H1 (cell line): Measurements from ENCODE around the gene MGAT2.

Experiments
- BRCA1 ChIP-seq: IDR thresholded peaks from 2 replicates; pipeline ENCODE4 v1.6.1; 2012; ENCODE audit warnings: low read depth, low read length, improper control_type of control experiment
- EZH2 ChIP-seq: fragments of 200-600 bp; sonication (generic); IDR thresholded peaks from 2 replicates; pipeline ENCODE4 v1.7.1; 2012; ENCODE audit warnings: low read depth, mild to moderate bottlenecking, moderate library complexity, low read length, inconsistent platforms; ENCODE audit not compliant: severe bottlenecking
- GABPA ChIP-seq: IDR thresholded peaks from 2 replicates; pipeline ENCODE4 v1.6.1; 2011; ENCODE audit warnings: mild to moderate bottlenecking, low read length, moderate library complexity, borderline replicate concordance; ENCODE audit not compliant: insufficient read depth
- GTF2F1 ChIP-seq: IDR thresholded peaks from 2 replicates; pipeline ENCODE4 v1.6.1; 2012; ENCODE audit warnings: low read depth, low read length, improper control_type of control experiment, borderline replicate concordance
- JUN ChIP-seq: IDR thresholded peaks from 2 replicates; pipeline ENCODE4 v1.6.1; 2011; ENCODE audit warnings: low read depth, mild to moderate bottlenecking, improper control_type of control experiment, low read length
- MAFK ChIP-seq: IDR thresholded peaks from 2 replicates; pipeline ENCODE4 v1.6.1; 2012; ENCODE audit warnings: low read depth, mild to moderate bottlenecking, improper control_type of control experiment, low read length
- POLR2A ChIP-seq, 2 experiments: IDR thresholded peaks; 1 replicate in 1 of 2; 2 replicates in 1 of 2; pipeline ENCODE4 v1.6.1; 2011; ENCODE audit warnings: low read depth in 2 of 2, low read length in 2 of 2, mild to moderate bottlenecking in 2 of 2; ENCODE audit errors: control extremely low read depth in 1 of 2
- POLR2AphosphoS5 ChIP-seq: IDR thresholded peaks from 2 replicates; pipeline ENCODE4 v1.6.1; 2011; ENCODE audit warnings: low read depth, low read length
- SP2 ChIP-seq: IDR thresholded peaks from 2 replicates; pipeline ENCODE4 v1.6.1; 2012; ENCODE audit warnings: mild to moderate bottlenecking, low read length, inconsistent platforms
- TBP ChIP-seq: IDR thresholded peaks from 2 replicates; pipeline ENCODE4 v1.6.1; 2011; ENCODE audit warnings: low read depth, low read length, improper control_type of control experiment
- TF ChIP-seq, protein P1 (sequence below), 3 experiments: IDR thresholded peaks; 1 replicate in 2 of 3; 2 replicates in 1 of 3; pipeline versions ENCODE4 v1.5.1 to v1.6.1; 2011; ENCODE audit warnings: low read length in 3 of 3, mild to moderate bottlenecking in 3 of 3, inconsistent platforms in 2 of 3, low read depth in 1 of 3, moderate library complexity in 1 of 3; ENCODE audit not compliant: insufficient read depth in 1 of 3; ENCODE audit errors: control extremely low read depth in 1 of 3

DNA sequence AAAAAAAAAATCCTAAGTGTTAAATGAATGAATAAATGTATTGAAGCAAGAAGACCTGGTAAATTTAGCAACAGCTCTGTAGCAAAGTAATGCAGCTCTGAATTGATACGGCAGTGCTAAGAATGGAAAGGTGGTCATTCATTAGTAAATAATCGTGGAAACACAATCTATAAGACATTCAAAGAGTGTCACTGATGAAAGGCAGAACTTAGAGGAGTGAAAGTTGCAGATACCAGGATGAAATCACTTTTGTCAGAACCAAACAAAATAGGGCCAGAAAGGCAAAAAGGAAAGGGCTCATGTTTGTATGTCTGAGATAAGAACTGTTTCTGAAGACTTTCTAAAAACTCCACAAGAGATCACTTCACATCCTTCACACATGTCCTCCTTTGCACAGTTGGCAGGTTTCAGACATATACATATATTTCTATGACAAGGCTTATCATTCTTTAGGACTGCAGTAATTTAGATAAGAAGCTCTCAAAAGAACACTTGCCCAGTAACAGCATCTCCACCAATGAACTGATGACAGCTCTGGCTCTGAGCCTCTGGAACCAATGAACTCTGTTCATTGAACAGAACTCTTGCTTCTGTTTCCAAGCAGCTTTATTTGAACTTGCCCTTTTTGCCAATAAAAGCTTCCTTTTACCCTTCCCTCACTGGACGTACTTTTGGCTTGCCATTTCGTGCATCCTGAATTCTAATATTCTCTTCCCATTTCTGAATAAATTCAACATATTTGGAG is 26.1 kb upstream of the MGAT2 start:
- TF ChIP-seq MAFK (no peak), GTF2F1 (no peak), BRCA1 (no peak), GABPA (no peak), POLR2AphosphoS5 (no peak), SP2 (no peak), EZH2 (no peak), POLR2A (IDR thresholded peaks at IDR 0.05; ENCODE audit: control extremely low read depth in 1 of 2, low read depth in 2 of 2, low read length in 2 of 2) (no peak), TBP (no peak), JUN (no peak)
- TF ChIP-seq, protein P1, sequence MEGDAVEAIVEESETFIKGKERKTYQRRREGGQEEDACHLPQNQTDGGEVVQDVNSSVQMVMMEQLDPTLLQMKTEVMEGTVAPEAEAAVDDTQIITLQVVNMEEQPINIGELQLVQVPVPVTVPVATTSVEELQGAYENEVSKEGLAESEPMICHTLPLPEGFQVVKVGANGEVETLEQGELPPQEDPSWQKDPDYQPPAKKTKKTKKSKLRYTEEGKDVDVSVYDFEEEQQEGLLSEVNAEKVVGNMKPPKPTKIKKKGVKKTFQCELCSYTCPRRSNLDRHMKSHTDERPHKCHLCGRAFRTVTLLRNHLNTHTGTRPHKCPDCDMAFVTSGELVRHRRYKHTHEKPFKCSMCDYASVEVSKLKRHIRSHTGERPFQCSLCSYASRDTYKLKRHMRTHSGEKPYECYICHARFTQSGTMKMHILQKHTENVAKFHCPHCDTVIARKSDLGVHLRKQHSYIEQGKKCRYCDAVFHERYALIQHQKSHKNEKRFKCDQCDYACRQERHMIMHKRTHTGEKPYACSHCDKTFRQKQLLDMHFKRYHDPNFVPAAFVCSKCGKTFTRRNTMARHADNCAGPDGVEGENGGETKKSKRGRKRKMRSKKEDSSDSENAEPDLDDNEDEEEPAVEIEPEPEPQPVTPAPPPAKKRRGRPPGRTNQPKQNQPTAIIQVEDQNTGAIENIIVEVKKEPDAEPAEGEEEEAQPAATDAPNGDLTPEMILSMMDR (IDR thresholded peaks at IDR 0.05; ENCODE audit: control extremely low read depth in 1 of 3, insufficient read depth in 1 of 3, low read depth in 1 of 3, low read length in 3 of 3) = no peak
